Measurements from ENCODE around the gene GATM.

Gene GATM

DNA sequence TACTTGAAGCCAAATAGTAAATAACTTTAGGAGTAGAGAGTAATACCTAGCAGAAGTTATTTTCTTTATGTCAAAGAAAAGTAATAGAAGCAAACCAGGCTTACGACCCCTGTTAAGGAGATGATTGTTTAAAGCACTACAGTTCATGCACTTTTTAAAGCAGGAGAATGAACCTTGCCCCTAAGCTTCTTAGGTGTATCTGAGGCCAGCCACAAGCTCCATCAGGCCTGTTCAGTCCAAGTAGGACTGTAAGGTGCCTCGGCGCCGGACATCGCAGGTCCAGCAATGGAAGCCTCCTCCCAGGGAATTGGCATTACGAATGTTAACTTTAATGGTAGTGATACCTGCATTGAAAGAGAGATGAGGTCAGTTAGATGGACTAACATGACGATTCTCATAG lies 16.5 kb downstream of the GATM start:
- no peak overlapping the region for H3K27ac ChIP-seq (ENCODE audit: insufficient read depth, low read depth, low read length, poor library complexity, severe bottlenecking)
- H3K9me3 ChIP-seq (ENCODE audit: control insufficient read depth, low read length), result no peaks in the 10 kb centered on the region
- no peaks in the 10 kb centered on the region for H3K27me3 ChIP-seq (ENCODE audit: control insufficient read depth, insufficient read depth, low read length, poor library complexity, severe bottlenecking)
- WGBS, 2 experiments, result 92 to 94% methylated on average over 7 of the region's 7 CpGs
- no peaks in the 10 kb centered on the region for H3K36me3 ChIP-seq (ENCODE audit: control insufficient read depth, insufficient read depth, low read length)
- H3K4me3 ChIP-seq (ENCODE audit: insufficient read depth, low read depth, low read length), result no peak overlapping the region
- no peaks in the 10 kb centered on the region for H3K4me1 ChIP-seq (ENCODE audit: control insufficient read depth, insufficient read depth, low read length)

DNA sequence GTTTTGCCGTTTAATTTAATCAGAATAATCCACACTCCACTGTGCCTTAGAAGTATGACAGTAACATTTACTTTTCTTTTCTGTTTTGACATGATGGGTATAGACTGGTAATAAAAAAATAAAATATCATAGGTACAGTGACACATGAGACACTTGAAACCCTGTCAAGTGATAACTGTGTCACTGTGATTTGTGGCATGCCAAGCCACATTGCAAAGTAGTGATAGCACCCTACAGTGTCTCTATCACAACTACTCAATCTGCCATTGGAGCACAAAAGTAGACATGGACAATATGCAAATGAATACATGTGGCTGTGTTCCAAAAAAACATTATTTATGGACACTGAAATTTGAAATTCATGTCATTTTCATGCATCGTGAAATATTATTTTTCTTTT lies 22.5 kb downstream of the GATM start:
- WGBS, 2 experiments, result 100% methylated on average over 1 of the region's 2 CpGs
- Histone ChIP-seq H3K9me3 (ENCODE audit: control insufficient read depth, low read length) (no peaks in the 10 kb centered on the region), H3K27ac (ENCODE audit: insufficient read depth, low read depth, low read length, poor library complexity, severe bottlenecking) (no peak overlapping the region), H3K27me3 (ENCODE audit: control insufficient read depth, insufficient read depth, low read length, poor library complexity, severe bottlenecking) (no peaks in the 10 kb centered on the region), H3K36me3 (ENCODE audit: control insufficient read depth, insufficient read depth, low read length) (no peaks in the 10 kb centered on the region), H3K4me3 (ENCODE audit: insufficient read depth, low read depth, low read length) (no peak overlapping the region), H3K4me1 (ENCODE audit: control insufficient read depth, insufficient read depth, low read length) (no peaks in the 10 kb centered on the region)

DNA sequence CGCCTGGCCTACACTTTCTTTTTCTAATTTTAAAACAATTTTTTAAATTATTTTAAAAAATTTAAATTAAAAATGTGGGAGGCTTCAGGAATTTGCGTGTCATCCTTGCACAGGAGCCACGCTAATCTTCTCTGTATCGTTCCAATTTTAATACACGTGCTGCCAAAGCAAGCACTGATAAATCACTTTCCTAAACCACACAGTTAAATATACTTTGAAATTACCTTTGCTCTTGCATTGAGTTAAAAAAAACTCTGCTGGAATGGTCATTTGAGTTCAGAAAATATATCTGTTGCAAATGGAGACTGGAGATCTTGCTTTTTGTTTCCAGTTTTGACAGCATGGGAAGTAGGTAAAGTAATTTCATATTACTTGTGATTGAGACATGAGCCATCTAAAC lies 23.6 kb downstream of the GATM start:
- no peaks in the 10 kb centered on the region for H3K4me1 ChIP-seq (ENCODE audit: control insufficient read depth, insufficient read depth, low read length)
- 89 to 100% methylated on average over 5 of the region's 5 CpGs for WGBS, 2 experiments
- H3K9me3 ChIP-seq (ENCODE audit: control insufficient read depth, low read length), result no peaks in the 10 kb centered on the region
- no peaks in the 10 kb centered on the region for H3K36me3 ChIP-seq (ENCODE audit: control insufficient read depth, insufficient read depth, low read length)
- H3K27me3 ChIP-seq (ENCODE audit: control insufficient read depth, insufficient read depth, low read length, poor library complexity, severe bottlenecking), result no peaks in the 10 kb centered on the region
- no peak overlapping the region for H3K4me3 ChIP-seq (ENCODE audit: insufficient read depth, low read depth, low read length)
- H3K27ac ChIP-seq (ENCODE audit: insufficient read depth, low read depth, low read length, poor library complexity, severe bottlenecking), result no peak overlapping the region

DNA sequence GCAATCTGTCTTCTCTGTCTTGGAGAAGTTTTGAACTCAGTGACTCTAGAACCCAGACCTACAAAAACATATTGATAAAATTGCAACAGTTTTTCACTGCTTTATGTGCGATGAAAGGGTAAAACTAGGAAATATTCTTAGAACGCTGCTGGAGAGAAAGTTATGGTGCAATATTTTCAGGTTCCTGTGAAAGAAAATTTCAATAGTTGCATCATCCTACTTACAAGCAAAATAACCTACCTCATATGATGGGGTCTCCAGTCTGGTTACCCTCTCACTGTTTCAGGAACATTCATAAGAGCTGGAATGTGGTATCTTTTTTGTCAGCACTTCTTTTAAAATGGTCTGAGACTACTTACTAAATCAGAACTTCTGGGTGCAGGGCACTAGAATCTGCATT lies 27.1 kb downstream of the GATM start:
- WGBS, 2 experiments, result 80 to 100% methylated on average over 1 to 2 of the region's 2 CpGs
- H3K4me1 ChIP-seq (ENCODE audit: control insufficient read depth, insufficient read depth, low read length), result no peaks in the 10 kb centered on the region
- no peaks in the 10 kb centered on the region for H3K9me3 ChIP-seq (ENCODE audit: control insufficient read depth, low read length)
- no peak overlapping the region for H3K4me3 ChIP-seq (ENCODE audit: insufficient read depth, low read depth, low read length)
- H3K27ac ChIP-seq (ENCODE audit: insufficient read depth, low read depth, low read length, poor library complexity, severe bottlenecking), result no peak overlapping the region
- H3K27me3 ChIP-seq (ENCODE audit: control insufficient read depth, insufficient read depth, low read length, poor library complexity, severe bottlenecking), result no peaks in the 10 kb centered on the region
- H3K36me3 ChIP-seq (ENCODE audit: control insufficient read depth, insufficient read depth, low read length), result no peaks in the 10 kb centered on the region

DNA sequence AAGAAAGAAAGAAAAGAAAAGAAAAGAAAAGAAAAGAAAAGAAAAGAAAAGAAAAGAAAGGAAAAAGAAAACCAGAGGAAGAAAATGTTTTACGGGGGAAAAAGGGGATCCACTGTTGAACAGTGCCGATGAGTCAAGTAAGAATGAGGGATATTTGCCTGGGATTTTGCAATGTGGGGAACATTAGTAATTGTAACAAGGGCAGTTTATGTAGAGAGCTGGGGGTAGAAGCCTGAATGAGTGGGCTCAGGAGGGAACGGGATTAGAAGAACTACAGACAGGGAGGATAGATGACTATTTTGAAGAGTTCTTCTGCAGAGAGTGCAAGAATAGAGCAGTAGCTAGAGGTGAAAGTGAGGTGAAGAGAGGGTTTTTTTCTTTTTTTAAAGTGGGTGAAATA lies 28.7 kb downstream of the GATM start:
- Histone ChIP-seq H3K9me3 (ENCODE audit: control insufficient read depth, low read length) (no peaks in the 10 kb centered on the region), H3K27me3 (ENCODE audit: control insufficient read depth, insufficient read depth, low read length, poor library complexity, severe bottlenecking) (no peaks in the 10 kb centered on the region), H3K36me3 (ENCODE audit: control insufficient read depth, insufficient read depth, low read length) (no peaks in the 10 kb centered on the region), H3K27ac (ENCODE audit: insufficient read depth, low read depth, low read length, poor library complexity, severe bottlenecking) (no peak overlapping the region), H3K4me3 (ENCODE audit: insufficient read depth, low read depth, low read length) (no peak overlapping the region), H3K4me1 (ENCODE audit: control insufficient read depth, insufficient read depth, low read length) (no peaks in the 10 kb centered on the region)
- WGBS, 2 experiments, result 85 to 90% methylated on average over 3 of the region's 3 CpGs

DNA sequence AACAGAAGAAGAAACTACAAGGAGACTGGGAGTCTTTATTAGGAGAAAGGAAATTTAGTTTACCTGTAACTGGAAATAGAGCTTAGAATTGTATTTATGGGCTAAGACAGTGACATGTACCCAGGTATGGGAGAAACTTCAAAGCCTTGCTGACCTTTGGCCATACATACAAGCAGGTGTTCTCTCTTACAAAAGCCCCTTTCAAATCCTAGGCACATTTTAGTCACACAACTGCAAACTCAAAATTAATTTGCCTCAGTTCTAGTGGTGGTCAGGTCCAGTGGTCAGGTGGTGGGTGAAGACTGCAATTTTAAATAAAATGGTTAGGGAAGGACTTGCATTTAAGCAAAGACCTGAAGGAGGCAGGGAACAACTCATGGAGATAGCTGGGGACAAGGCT lies 30.4 kb downstream of the GATM start:
- Histone ChIP-seq H3K27ac (ENCODE audit: insufficient read depth, low read depth, low read length, poor library complexity, severe bottlenecking) (no peak overlapping the region), H3K27me3 (ENCODE audit: control insufficient read depth, insufficient read depth, low read length, poor library complexity, severe bottlenecking) (no peaks in the 10 kb centered on the region), H3K36me3 (ENCODE audit: control insufficient read depth, insufficient read depth, low read length) (no peaks in the 10 kb centered on the region), H3K4me1 (ENCODE audit: control insufficient read depth, insufficient read depth, low read length) (no peaks in the 10 kb centered on the region), H3K9me3 (ENCODE audit: control insufficient read depth, low read length) (no peaks in the 10 kb centered on the region), H3K4me3 (ENCODE audit: insufficient read depth, low read depth, low read length) (no peak overlapping the region)

DNA sequence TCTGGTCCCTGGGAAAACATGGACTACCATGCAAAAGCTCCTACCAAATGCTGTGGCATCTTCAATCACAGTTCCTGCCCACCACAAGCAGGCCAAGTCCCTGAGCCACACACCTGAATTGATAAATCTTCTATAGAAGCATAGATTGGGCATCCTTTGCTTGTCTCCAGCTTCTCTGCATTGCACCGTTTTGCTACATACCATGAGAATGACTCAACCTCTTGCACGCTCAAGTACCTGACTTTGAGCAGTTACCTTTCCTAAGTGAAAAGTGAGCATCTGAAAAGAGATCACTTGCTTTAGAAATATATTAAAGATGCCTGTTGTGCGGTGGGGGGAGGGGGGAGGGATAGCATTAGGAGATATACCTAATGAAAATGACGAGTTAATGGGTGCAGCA lies 31.3 kb downstream of the GATM start:
- Histone ChIP-seq H3K9me3 (ENCODE audit: control insufficient read depth, low read length) (no peaks in the 10 kb centered on the region), H3K36me3 (ENCODE audit: control insufficient read depth, insufficient read depth, low read length) (no peaks in the 10 kb centered on the region), H3K4me1 (ENCODE audit: control insufficient read depth, insufficient read depth, low read length) (no peaks in the 10 kb centered on the region), H3K27me3 (ENCODE audit: control insufficient read depth, insufficient read depth, low read length, poor library complexity, severe bottlenecking) (no peaks in the 10 kb centered on the region), H3K27ac (ENCODE audit: insufficient read depth, low read depth, low read length, poor library complexity, severe bottlenecking) (no peak overlapping the region), H3K4me3 (ENCODE audit: insufficient read depth, low read depth, low read length) (no peak overlapping the region)
- 80 to 87% methylated on average over 3 to 4 of the region's 4 CpGs for WGBS, 2 experiments

DNA sequence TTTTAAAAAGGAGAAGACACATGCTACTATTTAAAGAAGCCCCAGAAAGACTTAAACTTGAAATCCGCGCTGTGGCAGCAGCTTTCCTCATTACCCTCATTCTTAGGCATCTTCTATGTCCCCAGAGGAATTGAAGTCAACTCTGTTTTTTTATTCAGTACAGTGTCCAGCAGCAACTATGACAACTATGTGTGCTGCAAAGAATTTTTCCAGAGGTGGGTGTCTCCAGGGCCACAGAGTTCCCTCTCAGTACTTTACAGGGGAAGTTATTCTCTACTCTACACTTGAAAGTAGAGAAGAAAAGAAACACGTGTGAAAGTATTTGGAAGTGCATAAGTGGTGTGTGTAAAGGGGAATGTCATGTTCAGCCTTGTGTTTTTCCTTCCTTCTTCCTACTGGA lies 32.0 kb downstream of the GATM start:
- H3K27me3 ChIP-seq (ENCODE audit: control insufficient read depth, insufficient read depth, low read length, poor library complexity, severe bottlenecking), result no peaks in the 10 kb centered on the region
- H3K27ac ChIP-seq (ENCODE audit: insufficient read depth, low read depth, low read length, poor library complexity, severe bottlenecking), result no peak overlapping the region
- H3K9me3 ChIP-seq (ENCODE audit: control insufficient read depth, low read length), result no peaks in the 10 kb centered on the region
- 84% methylated on average over 3 of the region's 3 CpGs for WGBS, 2 experiments
- H3K4me1 ChIP-seq (ENCODE audit: control insufficient read depth, insufficient read depth, low read length), result no peaks in the 10 kb centered on the region
- no peak overlapping the region for H3K4me3 ChIP-seq (ENCODE audit: insufficient read depth, low read depth, low read length)
- H3K36me3 ChIP-seq (ENCODE audit: control insufficient read depth, insufficient read depth, low read length), result no peaks in the 10 kb centered on the region

DNA sequence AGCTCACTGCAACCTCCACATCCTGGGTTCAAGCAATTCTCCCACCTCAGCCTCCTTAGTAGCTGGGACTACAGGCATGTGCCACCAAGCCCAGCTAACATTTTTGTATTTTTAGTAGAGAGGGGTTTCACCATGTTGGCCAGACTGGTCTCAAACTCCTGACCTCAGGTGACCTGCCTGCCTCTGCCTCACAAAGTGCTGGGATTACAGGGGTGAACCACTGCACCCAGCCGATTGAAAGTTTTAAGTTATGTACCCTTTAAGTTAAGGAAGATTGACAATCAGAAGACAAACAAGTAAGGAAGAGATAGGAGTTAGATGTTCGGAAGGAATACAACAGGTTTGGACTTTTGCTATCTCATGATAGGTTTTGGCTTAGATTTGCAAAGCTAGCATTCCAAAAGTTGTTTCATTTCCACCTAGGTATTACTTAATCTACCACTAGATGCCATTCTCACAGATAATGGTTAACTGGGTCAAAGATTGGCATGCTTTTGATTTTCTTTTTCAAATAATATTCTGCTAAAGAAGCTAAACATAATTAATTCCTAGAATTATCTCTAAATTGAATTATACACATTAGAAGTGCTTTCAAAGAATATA lies 35.0 kb downstream of the GATM start:
- WGBS, 2 experiments, result 91 to 94% methylated on average over 2 of the region's 2 CpGs
- H3K4me3 ChIP-seq (ENCODE audit: insufficient read depth, low read depth, low read length), result no peak overlapping the region
- H3K4me1 ChIP-seq (ENCODE audit: control insufficient read depth, insufficient read depth, low read length), result no peaks in the 10 kb centered on the region
- no peaks in the 10 kb centered on the region for H3K27me3 ChIP-seq (ENCODE audit: control insufficient read depth, insufficient read depth, low read length, poor library complexity, severe bottlenecking)
- H3K9me3 ChIP-seq (ENCODE audit: control insufficient read depth, low read length), result no peaks in the 10 kb centered on the region
- H3K36me3 ChIP-seq (ENCODE audit: control insufficient read depth, insufficient read depth, low read length), result no peaks in the 10 kb centered on the region
- H3K27ac ChIP-seq (ENCODE audit: insufficient read depth, low read depth, low read length, poor library complexity, severe bottlenecking), result no peak overlapping the region

DNA sequence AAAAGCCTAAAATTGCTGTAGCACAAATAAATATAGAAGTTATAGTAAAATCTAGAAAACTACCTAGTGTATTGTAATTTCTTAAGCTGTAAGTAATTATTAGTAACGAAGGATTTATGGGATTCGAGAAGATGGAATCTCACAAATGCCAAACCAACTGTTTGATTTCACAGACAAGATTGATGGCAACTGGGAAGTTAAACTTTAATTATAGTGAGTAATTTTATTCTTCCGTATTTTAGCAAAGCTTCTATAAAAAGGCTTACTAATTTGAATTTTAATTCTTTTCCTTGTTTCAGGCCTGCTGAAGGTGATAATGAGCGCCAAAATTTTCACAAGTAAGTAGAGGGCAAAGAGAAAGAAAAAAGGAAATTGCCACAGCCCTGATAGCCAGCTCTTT lies 36.6 kb downstream of the GATM start:
- H3K27me3 ChIP-seq (ENCODE audit: control insufficient read depth, insufficient read depth, low read length, poor library complexity, severe bottlenecking), result no peaks in the 10 kb centered on the region
- 85 to 93% methylated on average over 3 to 4 of the region's 4 CpGs for WGBS, 2 experiments
- no peaks in the 10 kb centered on the region for H3K4me1 ChIP-seq (ENCODE audit: control insufficient read depth, insufficient read depth, low read length)
- H3K9me3 ChIP-seq (ENCODE audit: control insufficient read depth, low read length), result no peaks in the 10 kb centered on the region
- H3K4me3 ChIP-seq (ENCODE audit: insufficient read depth, low read depth, low read length), result no peak overlapping the region
- H3K36me3 ChIP-seq (ENCODE audit: control insufficient read depth, insufficient read depth, low read length), result no peaks in the 10 kb centered on the region
- no peak overlapping the region for H3K27ac ChIP-seq (ENCODE audit: insufficient read depth, low read depth, low read length, poor library complexity, severe bottlenecking)

DNA sequence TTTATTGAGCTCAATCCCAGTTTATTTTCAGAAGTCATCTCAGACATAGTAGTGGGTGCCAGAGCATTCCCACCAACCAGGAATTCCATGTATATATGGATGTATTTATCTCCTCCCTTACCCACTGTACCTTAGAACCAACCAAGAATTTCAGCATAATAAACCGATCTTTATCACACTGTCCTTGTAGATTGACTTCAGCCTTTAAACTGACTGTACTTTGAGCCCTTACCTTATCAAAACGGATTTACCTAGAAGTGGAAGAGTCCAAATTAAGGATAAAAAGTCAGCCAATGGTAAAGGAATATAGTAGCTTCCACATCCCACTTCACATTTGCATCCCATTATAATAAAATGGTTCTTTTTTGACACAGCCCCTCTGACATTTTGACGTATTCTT lies 37.9 kb downstream of the GATM start:
- H3K27ac ChIP-seq (ENCODE audit: insufficient read depth, low read depth, low read length, poor library complexity, severe bottlenecking), result no peak overlapping the region
- H3K4me1 ChIP-seq (ENCODE audit: control insufficient read depth, insufficient read depth, low read length), result no peaks in the 10 kb centered on the region
- 84 to 87% methylated on average over 3 of the region's 3 CpGs for WGBS, 2 experiments
- no peaks in the 10 kb centered on the region for H3K36me3 ChIP-seq (ENCODE audit: control insufficient read depth, insufficient read depth, low read length)
- no peaks in the 10 kb centered on the region for H3K27me3 ChIP-seq (ENCODE audit: control insufficient read depth, insufficient read depth, low read length, poor library complexity, severe bottlenecking)
- H3K4me3 ChIP-seq (ENCODE audit: insufficient read depth, low read depth, low read length), result no peak overlapping the region
- no peaks in the 10 kb centered on the region for H3K9me3 ChIP-seq (ENCODE audit: control insufficient read depth, low read length)

Data from ectodermal cell (in vitro differentiated cells).